Measurements from ENCODE around the gene ZW10.
"Not testable (repeated sequence)": the region's sequence is repeated elsewhere in the genome, so short reads cannot be mapped to it uniquely, and the experiment has no call there.

Gene ZW10

DNA sequence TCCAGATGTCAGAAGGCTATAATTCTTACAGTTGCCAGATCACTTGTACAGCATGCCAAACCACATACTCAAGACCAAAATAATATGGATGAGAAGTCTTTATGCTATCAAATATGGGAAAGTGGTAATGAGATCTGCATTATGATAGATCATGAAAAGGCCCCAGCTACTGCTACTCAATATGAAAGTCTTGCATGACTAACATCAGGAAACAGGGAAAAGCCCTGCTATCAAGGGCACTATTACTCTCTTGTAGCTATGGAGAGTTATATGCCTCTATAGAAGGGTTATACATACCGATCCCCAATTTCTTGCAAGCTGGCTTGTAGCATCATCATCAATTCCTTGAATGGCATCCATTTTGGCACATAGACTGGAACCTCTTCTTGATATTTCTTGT lies 37.2 kb downstream of the ZW10 start:
- no peak for DNase-seq

DNA sequence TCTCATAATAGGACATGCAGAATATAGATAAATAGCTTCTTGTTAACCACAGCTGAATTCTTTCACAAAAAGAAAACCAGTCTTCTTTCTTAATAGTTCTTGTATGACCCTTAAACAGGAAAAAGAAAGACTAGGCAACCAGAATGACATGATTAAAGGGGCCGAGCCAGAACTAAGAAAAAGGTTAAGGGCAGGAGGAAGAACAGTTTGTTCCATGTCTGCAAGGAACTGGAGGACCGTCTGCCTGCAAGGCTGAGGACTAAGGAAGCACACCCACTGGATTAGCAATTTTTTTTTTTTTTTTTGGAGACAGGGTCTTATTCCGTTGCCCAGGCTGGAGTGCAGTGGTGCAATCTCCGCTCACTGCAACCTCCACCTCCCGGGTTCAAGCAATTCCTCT lies 41.4 kb downstream of the ZW10 start:
- DNase-seq: no peak

DNA sequence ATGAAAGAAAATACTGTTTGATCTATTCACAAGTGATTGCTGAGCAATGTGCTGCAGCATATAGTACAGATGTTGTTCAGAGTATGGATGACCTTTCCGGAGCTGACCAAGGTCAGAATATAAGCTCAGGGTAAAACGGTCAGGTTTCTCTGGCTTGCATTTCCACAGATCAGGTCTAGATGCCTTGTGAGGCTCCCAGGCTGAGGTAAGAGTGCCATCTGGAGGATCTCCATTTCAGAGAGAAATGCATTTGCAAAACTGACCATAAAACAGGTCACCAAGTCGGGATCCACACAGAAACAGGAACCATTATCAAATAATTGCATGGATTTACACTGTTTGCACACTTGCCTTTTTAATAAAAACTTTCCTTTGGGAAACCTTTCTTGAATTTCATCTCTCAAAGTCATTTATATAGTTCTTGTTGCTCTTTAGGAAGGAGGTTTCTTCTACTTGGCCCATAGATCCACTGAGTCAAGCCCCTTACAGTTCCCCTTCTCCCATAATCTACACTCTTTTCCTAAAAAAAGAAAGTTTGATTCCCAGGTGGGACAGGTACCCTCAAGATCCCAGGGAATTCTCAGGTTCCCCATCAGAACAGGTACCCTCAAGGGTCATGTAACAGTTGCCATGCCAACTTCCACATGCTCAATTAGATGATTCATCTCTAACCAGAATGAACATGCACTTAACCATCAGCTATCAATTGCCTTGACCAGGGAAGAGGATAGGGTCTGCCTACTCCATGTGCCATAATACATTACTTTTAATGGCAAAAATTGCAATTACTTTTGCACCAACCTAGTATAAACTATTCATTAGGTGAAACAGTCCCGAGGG lies 42.4 kb downstream of the ZW10 start:
- DNase-seq: no peak

DNA sequence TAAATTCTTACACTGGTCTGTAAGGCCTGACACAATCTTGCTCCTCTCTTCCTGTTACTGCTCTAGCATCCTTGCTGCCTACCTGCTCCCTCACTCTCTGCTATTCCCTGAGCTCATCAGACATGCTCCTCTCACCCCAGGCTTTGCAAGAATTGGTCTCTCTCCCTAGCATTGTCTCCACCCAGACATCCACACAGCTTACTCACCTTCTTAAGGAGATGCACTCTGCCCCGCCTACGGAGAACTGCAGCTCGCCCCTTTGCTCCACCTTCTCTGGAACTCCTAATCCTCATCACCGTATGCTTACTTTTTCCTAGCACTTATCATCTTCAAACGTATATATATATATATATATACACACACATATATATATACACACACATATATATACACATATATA lies 44.0 kb downstream of the ZW10 start:
- DNase-seq: no peak

DNA sequence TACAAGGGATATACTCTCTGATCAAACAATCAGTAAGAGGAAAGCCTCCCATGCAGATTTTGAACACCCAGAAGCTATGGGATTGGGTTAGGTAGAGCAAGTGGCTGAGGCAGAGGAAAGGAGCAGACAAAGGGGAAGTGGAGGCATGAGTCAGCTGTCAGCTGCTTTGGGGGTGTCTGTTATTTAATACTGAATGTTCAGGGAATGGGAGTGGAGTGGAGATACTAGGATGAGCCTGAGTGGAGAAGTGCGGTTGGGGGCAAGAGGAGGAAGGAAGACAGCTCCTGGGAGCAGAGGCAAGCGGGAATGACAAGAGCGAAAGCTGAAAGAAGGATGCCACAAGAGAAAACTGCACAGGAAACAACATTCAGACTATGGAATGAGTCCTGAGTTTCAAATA lies 44.7 kb downstream of the ZW10 start:
- no peak for DNase-seq

DNA sequence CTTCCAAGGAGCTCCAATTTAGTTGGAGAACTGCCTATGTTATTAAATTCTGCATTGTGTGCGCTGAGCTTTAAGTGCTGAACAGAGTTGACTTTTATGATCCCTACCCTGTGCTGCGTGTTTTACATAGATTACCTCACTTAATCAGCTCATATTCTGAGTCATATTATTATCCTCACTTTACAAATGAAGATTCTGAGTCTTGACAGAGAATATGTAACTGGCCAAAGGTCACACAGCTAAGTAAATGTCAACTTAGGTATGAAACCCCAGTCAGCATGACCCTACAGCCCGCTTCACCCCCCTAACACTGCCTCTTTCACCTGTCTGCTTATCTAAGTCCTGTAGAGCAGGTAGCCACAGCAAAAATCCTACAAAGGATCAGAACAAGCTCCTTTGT lies 47.6 kb downstream of the ZW10 start:
- no peak for DNase-seq

DNA sequence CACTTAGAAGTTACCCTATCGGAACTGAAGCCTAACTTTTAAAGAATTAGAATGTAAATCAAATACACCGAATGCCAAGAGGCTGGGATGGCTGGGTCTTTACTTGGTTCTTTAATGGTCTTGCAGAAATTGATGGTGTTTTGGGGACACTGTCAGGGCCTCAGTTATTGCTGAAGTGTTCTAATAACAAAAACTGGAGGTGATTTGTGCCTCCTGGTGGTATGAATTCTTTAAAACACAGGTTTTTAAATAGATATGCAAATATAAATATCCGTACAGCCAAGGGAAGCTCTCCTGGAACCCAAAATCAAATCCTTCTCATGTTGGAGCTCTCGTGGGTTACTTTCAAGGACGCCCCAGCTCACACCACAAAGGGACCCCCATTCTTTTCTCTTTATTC lies 48.1 kb downstream of the ZW10 start:
- DNase-seq: no peak

DNA sequence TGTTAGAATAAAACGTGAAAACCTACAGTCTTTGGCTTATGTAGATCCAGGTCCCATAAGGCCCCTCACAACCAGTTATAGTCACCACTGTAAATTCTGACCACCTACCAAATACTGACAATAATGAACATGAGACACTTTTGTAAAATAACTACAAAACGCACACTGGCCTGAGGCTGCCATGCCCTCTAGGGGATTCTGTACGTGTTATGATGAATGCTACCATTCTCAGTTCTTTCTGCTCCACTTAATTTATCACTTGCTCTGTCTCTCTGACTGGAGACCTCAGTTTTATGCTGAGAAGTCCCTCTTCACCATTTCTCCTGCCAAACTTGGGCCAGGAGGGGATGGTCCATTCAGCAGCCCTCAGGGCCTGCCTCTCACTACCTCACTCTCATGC lies 48.7 kb downstream of the ZW10 start:
- no peak for DNase-seq

DNA sequence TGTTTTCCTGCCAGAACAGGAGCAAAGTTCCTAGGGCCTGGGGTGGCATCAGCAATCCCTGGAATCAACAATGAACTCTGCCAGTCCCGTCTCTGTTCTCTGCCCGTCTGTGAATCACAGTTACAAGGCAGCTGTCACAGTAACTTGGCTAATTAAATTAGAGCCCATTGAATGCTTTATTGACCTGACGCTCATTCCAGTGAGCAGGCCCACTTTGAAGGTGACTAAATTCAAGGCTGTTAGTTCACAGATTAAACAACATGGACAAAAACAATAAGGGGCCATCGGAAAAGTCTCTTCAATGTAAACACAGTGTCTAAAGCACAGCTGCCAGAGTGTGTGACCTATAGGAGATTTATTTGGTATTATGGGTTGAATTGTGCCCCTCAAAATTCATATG lies 49.7 kb downstream of the ZW10 start:
- DNase-seq: no peak

DNA sequence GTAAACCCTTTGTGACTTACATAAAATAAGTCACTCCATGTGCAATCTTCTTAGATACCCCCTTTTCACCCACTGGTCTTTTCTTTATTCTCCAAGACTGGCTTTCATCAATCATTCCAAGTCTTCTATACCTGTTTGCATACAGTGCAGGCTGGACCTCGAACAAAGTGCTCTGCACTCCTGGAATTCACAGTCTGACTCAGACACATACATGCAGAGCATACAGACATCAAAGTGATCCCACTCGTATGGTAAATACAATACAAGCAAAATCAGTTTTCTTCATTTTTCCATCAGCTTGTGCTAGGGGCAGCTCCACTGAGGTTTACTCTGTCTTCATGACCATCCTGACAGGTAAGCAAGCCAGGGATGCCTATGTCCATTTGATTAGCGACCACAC lies 50.6 kb downstream of the ZW10 start:
- no peak for DNase-seq

DNA sequence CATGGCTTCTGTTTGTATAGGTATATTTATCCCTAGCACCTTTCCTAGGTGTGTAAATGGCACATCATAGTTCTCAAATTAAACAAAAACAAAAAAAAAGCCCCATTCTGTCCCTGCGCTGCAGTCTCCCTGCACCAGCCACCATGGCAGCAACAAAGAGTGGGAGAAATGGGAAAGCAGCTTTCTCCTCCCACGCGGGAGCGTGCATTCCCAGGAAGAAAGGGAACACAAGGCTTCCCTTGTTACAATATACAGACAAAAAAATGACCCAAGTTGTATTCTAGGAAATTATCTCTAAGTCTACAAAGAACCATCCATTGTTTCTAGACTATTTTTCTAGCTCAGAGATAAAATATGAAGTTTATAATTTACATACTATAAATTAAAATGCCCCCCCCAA lies 51.3 kb downstream of the ZW10 start:
- DNase-seq: no peak

DNA sequence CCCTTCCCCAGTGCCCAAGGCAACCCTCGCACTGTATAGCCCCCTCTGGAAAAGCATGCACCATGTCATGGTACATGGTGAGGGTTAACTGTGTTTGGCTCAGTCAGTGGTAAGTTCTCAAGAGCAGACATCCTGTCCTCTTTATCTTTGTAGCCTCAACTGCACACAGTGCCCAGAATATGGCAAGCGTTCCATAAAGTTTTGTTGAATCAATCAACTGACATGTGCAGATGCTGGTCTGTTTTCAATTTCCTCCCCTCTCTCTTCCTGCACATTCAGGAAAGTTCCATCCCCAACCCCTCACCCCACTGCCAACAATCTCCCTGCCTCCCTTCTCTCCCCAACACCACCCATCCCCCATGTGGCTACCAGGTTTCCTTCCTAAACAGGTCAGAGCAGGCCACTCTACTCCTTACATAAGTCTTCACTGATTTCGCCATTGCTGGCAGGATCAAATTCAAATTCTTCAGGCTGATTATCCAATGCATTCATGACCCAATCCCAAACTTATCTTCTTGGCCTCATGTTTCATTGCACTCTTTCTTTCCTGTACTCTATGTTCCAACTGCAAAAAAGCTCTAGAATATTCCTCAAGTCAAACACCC lies 51.9 kb downstream of the ZW10 start:
- no peak for DNase-seq

DNA sequence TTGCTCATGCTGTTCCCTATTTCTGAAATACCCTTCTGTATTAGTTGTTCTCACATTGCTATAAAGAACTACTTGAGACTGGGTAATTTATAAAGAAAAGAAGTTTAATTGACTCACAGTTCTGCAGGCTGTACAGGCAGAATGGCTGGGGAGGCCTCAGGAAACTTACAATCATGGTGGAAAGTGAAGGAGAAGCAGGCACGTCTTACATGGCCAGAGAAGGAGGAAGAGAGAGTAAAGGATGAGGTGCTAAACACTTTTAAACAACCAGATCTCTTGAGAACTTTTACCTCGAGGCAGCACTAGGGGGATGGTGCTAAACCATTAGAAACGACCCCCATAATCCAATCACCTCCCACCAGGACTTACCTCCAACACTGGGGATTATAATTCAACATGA lies 53.0 kb downstream of the ZW10 start:
- not testable (repeated sequence) for DNase-seq

DNA sequence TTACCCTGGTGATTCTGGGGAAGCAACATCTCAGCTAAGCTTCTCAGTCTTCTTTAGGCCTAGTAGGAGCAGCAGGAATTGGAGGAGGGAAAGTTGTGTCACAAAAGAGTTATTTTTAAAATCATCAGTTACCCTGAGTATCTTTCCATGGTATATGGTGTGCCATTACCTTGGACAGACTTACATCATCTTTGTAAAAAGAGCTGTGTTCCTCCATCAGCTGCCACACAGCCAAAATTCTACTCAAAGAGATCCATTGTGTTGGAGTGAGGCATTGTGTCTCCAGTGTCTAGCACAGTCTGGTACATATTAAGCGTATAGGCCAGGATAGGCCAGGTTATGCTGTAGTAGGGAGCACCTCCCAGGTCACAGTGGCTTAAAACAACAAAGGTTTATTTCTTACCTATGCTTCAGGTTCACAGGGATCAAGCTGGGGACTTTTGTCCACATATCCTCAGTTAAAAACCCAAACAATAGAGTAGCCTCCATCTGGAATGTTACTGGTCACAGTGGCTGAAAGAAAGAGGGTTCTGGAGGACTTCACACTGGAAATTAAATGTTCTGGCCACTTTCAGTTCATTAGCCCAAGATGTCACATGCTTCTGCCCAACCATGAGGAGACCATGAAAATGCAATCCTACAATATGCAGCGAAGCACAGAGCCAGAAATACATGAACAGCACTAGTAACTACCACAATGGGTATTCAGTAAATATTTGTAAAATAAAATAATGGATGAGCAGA lies 57.4 kb downstream of the ZW10 start:
- DNase-seq: no peak

DNA sequence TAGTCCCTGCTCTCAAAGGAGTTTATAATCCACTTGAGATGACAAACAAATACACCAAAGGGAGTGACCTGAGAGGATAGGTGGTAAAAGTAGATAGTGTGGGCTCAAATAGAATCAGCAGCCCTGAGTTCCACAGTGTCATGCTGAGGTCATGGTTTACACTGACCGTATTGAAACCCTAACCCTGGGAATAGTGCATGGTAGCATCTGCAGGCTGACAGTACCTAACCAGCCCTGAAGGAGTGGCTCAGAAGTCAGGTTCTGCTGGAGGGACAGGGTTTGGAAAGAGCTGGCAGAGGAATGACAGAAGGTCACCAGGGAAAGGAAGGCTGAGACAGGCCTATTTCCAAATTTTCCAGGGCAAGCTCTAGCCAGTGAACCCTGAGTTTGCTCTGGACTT lies 58.2 kb downstream of the ZW10 start:
- DNase-seq: no peak

DNA sequence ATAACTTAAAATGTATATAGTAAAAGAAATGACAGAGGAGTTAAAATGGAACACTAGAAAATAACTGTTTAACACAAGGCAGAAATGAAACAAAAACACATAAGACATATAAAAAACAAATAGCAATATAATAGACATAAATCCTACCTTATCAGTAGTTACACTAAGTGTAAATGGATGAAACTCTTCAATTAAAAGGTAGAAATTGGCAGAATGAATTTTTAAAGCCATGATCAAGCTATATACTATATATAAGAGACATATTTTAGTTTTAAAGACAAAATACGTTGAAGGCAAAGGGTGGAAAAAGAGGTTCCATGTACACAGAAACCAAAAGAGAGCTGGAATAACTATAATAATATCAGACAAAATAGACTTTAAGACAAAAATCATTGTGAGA lies 62.5 kb downstream of the ZW10 start:
- no peak for DNase-seq

DNA sequence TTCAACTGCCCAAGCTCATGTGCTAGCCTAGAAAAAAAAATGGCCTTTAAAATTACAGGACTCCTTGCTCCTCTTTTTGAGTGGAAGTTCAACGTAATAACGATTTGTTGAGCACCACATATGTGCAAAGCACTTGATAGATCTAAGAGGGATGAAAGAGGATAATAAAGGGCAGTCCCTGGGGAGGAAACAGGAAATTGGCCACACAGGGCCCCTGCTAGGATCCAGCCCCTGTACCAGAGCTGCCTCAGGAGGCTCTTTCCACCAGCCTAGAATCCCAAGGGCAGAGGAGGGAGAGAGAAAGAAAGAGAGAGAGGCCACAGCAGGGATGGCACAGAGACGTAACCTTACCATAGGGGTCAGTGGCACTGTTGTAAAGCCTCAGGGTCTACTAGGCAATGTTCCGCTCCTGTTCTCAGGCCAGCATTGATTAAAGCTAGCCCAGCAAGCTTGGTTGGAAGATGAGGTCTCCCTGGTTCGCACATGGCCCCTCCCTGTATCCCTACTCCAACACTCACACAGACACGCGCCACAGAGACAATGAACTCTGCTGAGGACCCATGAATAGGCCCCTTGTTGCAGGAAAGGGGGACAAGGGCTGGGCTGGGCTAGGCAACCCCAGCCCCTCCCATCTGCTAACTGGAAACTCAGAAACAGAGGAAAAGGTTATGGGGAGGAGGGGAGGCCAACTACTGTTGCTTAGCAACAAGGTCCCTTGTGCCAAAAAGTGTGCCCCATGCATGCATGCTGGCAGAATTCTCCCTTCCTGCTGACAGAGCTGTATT lies 67.4 kb downstream of the ZW10 start, which contains the start of gene TMPRSS5:
TMPRSS5 (minus strand) TSS at position 438 of the 785 bp plus-strand sequence; CDS start at position 354, 84 bp downstream.
- no peak for DNase-seq

DNA sequence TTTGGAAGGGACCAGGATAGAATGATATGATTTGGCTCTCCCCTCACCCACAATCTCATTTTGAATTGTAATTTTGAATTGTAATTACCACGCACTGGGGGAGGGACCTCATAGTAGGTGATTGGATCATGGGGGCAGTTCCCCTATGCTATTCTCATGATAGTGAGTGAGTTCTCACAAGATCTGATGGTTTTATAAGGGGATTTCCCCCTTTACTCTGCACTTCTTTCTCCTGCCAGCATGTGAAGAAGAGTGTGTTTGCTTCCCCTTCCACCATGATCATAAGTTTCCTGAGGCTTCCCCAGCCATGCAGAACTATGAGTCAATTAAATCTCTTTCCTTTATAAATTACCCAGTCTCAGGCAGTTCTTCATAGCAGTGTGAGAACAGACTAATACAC lies 69.9 kb downstream of the ZW10 start:
- not testable (repeated sequence) for DNase-seq

DNA sequence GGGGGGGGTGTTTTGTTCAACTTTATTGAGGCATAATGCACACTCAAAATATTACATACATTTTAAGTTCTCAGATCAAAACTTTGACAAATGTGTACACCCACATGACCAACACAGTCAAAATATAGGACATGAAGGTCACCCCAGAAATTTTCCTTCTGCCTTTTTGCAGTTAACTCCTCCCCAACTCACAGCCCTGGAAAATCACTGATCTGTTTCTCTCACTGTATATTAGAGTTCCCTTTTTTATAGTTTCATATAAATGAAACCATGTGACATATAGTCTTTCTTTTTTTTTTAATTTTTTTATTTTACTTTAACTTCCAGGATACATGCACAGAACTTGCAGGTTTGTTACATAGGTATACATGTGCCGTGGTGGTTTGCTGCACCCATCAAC lies 72.0 kb downstream of the ZW10 start:
- DNase-seq: no peak

DNA sequence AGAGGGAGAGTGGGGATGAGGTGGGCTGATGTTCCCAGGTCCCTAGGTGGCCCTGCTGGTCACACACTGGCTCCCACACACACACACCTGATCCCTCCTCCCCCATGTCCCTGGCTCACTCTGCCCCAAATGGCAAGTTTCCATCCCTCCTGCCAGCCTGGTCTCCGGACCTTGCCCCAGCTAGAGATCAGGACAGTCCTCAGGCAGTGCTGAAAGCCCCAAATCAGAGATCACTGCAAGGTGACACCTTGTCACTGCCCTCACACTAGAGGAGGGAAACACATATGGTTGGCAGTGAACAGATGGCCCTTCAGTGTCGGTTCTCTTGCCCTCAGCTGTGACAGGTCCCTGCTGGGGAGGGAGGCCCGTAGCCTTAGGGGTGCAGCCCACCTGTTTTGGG lies 75.0 kb downstream of the ZW10 start:
- DNase-seq: no peak

DNA sequence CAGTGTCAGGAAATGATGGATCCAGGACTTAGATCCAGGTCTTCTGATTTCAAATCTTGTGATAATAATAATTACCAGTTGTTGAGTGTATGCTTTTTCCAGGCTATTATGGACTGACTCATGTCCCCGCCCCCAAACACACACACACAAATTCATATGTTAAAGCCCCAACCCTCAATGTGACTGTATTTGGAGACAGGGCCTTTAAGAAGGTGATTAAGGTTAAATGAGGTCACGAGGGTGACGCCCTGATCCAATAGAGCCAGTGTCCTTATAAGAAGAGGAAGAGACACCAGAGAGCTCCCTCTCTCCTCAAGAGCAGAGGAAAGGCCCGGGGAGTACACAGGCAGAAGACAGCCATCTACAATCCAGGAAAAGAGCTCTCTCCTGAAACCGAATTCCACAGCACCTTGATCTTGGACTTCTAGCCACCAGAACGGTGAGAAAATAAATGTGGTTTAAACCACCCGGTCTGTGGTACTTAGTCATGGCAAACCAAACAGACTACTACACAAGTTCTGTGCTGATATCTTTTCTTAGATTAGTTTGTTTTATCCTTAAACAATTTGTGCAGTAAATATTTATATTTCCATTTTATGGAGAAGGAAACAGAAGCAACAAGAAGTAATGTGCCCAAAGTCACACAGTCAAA lies 75.6 kb downstream of the ZW10 start:
- no peak for DNase-seq

DNA sequence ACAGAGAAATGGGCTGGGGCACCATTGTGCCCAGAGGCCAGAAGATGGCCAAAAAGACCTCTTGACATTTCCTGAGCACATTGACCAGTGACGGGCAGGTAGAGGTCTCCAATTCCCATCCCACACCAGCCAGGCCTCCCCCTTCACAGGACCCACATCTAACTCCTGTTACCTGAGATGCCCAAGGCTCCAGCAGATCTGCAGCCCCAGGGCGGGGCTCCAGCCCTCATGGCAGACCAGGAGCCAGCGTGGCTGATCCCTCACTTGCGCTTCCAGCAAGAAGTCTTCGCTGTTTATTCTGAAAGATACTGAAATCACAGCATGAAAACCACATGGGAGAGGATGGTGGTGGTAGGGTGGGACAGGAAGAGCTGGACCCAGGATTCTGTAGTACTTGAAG lies 76.4 kb downstream of the ZW10 start:
- no peak for DNase-seq

DNA sequence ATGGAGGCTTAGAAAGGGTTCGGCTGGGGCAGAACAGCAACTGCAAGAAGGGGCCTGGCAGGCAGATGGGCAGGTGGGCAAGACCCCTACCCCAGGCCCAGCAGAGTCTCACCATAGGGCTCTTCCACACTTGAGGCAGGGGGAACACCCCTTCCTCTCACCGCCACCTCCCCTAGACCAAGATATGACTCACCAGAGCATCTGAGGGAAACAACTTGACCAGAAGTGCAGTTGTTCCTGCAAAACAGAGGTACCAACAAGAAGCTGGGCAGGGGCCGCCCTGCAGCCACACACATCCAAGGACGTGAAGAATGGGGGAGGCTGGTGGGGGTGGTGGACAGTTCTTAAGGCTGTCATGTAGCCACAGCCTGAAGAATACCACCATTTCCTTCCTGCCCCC lies 78.3 kb downstream of the ZW10 start:
- no peak for DNase-seq

Measured in activated CD8-positive, alpha-beta memory T cell treated with anti-CD3 and anti-CD28 coated beads for 24 hours (primary cell).